HEK293 (cell line): ENCODE data around the gene NRTN.
A peak's percentile ranks its signal among the peaks of the same experiment; 100 is the strongest.

ENCODE experiments used
- CTCF ChIP-seq: fragments of 450-650 bp; formaldehyde crosslinking; IDR thresholded peaks from 2 replicates; pipeline ENCODE4 v1.5.1; 2016; ENCODE audit warnings: missing biosample characterization, missing genetic modification characterization
- REST ChIP-seq: fragments of 450-650 bp; formaldehyde crosslinking; IDR thresholded peaks from 2 replicates; pipeline ENCODE4 v1.5.1; 2016; ENCODE audit warnings: missing biosample characterization, missing genetic modification characterization
- SETDB1 ChIP-seq: IDR thresholded peaks from one replicate; pipeline ENCODE4 v1.6.1; 2017; ENCODE audit warnings: mild to moderate bottlenecking, low read length, moderate library complexity, mixed read lengths; ENCODE audit not compliant: insufficient read length
- ZEB2 ChIP-seq: fragments of 450-650 bp; formaldehyde crosslinking; IDR thresholded peaks from 2 replicates; pipeline ENCODE4 v1.5.1; 2016; ENCODE audit warnings: missing biosample characterization, missing genetic modification characterization
- ZFP3 ChIP-seq: fragments of 450-650 bp; formaldehyde crosslinking; IDR thresholded peaks from 2 replicates; pipeline ENCODE4 v1.5.1; 2016; ENCODE audit warnings: low read depth, missing biosample characterization, missing genetic modification characterization
- ZNF23 ChIP-seq: fragments of 450-650 bp; formaldehyde crosslinking; IDR thresholded peaks from 2 replicates; pipeline ENCODE4 v1.5.1; 2016; ENCODE audit warnings: missing biosample characterization, missing genetic modification characterization, borderline replicate concordance
- ZNF654 ChIP-seq: fragments of 450-650 bp; formaldehyde crosslinking; IDR thresholded peaks from 2 replicates; pipeline ENCODE4 v1.5.1; 2016; ENCODE audit warnings: low read depth, missing biosample characterization, missing genetic modification characterization

GRCh38 chr19:5806905-5807304, 2.0 kb downstream of the NRTN start:
- TF ChIP-seq ZNF654 (tag by site-specific recombination) = no peak
- no peak for TF ChIP-seq CTCF
- no peak for TF ChIP-seq REST
- no peak for TF ChIP-seq SETDB1
- TF ChIP-seq ZEB2 (tag by site-specific recombination) = no peak
- TF ChIP-seq ZFP3 (tag by site-specific recombination) = peak; percentile 98
- TF ChIP-seq ZNF23 = no peak
